ENCODE data around the gene ZIC4. TPM values are rescaled to one million over a fixed set of nuclear protein-coding genes. Genes with fewer than 3 reads are reported as not detected.

The ZIC4 gene
- total RNA-seq, 4 donors from 2014 or later: 0.19 to 0.47 (median 0.39) TPM; not detected in 1

GRCh38 chr3:147405231-147406027 lies 914 bp downstream of the ZIC4 start:
- Histone ChIP-seq H3K36me3 (no peaks in the 10 kb centered on the region), H3K27me3 (peaks cover 21 to 35% (median 25%) of the 10 kb centered on the region in 3 donors), H3K4me3 (no peak overlapping the region), H3K4me1 (peaks cover 0 to 5% of the 10 kb centered on the region in 2 donors), H3K9me3 (no peaks in the 10 kb centered on the region), H3K27ac (no peak overlapping the region)
- intact Hi-C loops (cut with DNase I; ENCODE audit: low total_unique reads): no loop called here
- in situ Hi-C loops (cut with MboI; ENCODE audit: low sequenced_read_pairs in 4 of 4): no loop called here
- DNase-seq: no peak
- ATAC-seq: no peak
- no peak for TF ChIP-seq CTCF (IDR thresholded peaks at IDR 0.05 in 4 of 5, conservative IDR thresholded peaks at IDR 0.05 in 1 of 5)

GRCh38 chr3:147404800-147405230 lies 1.5 kb downstream of the ZIC4 start:
- Histone ChIP-seq H3K4me3 (no peak overlapping the region), H3K9me3 (no peaks in the 10 kb centered on the region), H3K27ac (no peak overlapping the region), H3K36me3 (no peaks in the 10 kb centered on the region), H3K27me3 (peaks cover 16 to 29% (median 25%) of the 10 kb centered on the region in 3 donors), H3K4me1 (no peaks in the 10 kb centered on the region)
- in situ Hi-C loops (cut with MboI; ENCODE audit: low sequenced_read_pairs in 4 of 4) (no loop called here), intact Hi-C loops (cut with DNase I; ENCODE audit: low total_unique reads) (no loop called here)
- no peak for ATAC-seq
- TF ChIP-seq POLR2A (IDR thresholded peaks at IDR 0.05) (no peak), CTCF (IDR thresholded peaks at IDR 0.05 in 4 of 5, conservative IDR thresholded peaks at IDR 0.05 in 1 of 5) (no peak)
- DNase-seq: no peak

GRCh38 chr3:147404000-147404799 lies 2.1 kb downstream of the ZIC4 start:
- no peak for TF ChIP-seq POLR2A (IDR thresholded peaks at IDR 0.05)
- TF ChIP-seq CTCF (IDR thresholded peaks at IDR 0.05 in 4 of 5, conservative IDR thresholded peaks at IDR 0.05 in 1 of 5): no peak
- Histone ChIP-seq H3K4me1 (no peaks in the 10 kb centered on the region), H3K4me3 (no peak overlapping the region), H3K27me3 (peaks cover 15 to 25% (median 24%) of the 10 kb centered on the region in 3 donors), H3K9me3 (no peaks in the 10 kb centered on the region), H3K27ac (no peak overlapping the region), H3K36me3 (no peaks in the 10 kb centered on the region)
- DNase-seq: no peak
- intact Hi-C loops (cut with DNase I; ENCODE audit: low total_unique reads) (no loop called here), in situ Hi-C loops (cut with MboI; ENCODE audit: low sequenced_read_pairs in 4 of 4) (no loop called here)
- ATAC-seq: no peak

GRCh38 chr3:147403511-147403910 lies 2.8 kb downstream of the ZIC4 start:
- Histone ChIP-seq H3K27ac (no peak overlapping the region), H3K4me1 (no peaks in the 10 kb centered on the region), H3K9me3 (no peaks in the 10 kb centered on the region), H3K27me3 (peaks cover 15 to 23% (median 22%) of the 10 kb centered on the region in 3 donors), H3K36me3 (no peaks in the 10 kb centered on the region), H3K4me3 (no peak overlapping the region)
- ATAC-seq (no peak), DNase-seq (no peak)
- TF ChIP-seq CTCF (IDR thresholded peaks at IDR 0.05 in 4 of 5, conservative IDR thresholded peaks at IDR 0.05 in 1 of 5) (no peak), POLR2A (IDR thresholded peaks at IDR 0.05) (no peak)
- in situ Hi-C loops (cut with MboI; ENCODE audit: low sequenced_read_pairs in 4 of 4) (no loop called here), intact Hi-C loops (cut with DNase I; ENCODE audit: low total_unique reads) (no loop called here)
